GM23338 (cell line): ENCODE data around the gene TRAF3IP3. TPM values are rescaled to one million over a fixed set of nuclear protein-coding genes. Genes with fewer than 3 reads are reported as not detected.

Experiments
- ATAC-seq: fragments of 200-7000 bp; cut with Tn5 transposase; 3 replicates; pipeline ENCODE4 v1.9.1; 2020
- DNase-seq: peaks from one replicate; pipeline ENCODE4 v3.0.0-alpha.2; 2015; ENCODE audit warnings: low spot score
- H2AFZ ChIP-seq: fragments of 200-600 bp; sonication (generic); 2 replicates; pipeline ENCODE4 v1.8.0; 2016; ENCODE audit warnings: antibody characterized with exemption, mild to moderate bottlenecking, moderate library complexity
- H3F3A ChIP-seq: fragments of 200-600 bp; sonication (generic); replicated peaks from 2 replicates; pipeline ENCODE4 v1.8.0; 2017; ENCODE audit warnings: antibody characterized with exemption, mixed run types, low read depth
- H3K27ac ChIP-seq: fragments of 200-600 bp; sonication (generic); 2 replicates; pipeline ENCODE4 v1.6.1; 2016; ENCODE audit warnings: low read depth
- H3K27me3 ChIP-seq: fragments of 200-600 bp; sonication (generic); 2 replicates; pipeline ENCODE4 v1.8.0; 2016; ENCODE audit warnings: mild to moderate bottlenecking, mixed run types, moderate library complexity; ENCODE audit not compliant: insufficient read depth
- H3K36me3 ChIP-seq: fragments of 200-600 bp; sonication (generic); 2 replicates; pipeline ENCODE4 v1.8.0; 2016; ENCODE audit warnings: mild to moderate bottlenecking; ENCODE audit not compliant: insufficient read depth
- H3K4me1 ChIP-seq: fragments of 200-600 bp; sonication (generic); 2 replicates; pipeline ENCODE4 v1.8.0; 2016; ENCODE audit warnings: mild to moderate bottlenecking, moderate library complexity; ENCODE audit not compliant: insufficient read depth
- H3K4me2 ChIP-seq: fragments of 200-600 bp; sonication (generic); 2 replicates; pipeline ENCODE4 v1.7.1; 2017; ENCODE audit warnings: mixed run types
- H3K4me3 ChIP-seq: fragments of 200-600 bp; sonication (generic); 2 replicates; pipeline ENCODE4 v1.6.1; 2016; ENCODE audit warnings: mixed run types
- H3K79me2 ChIP-seq: fragments of 200-600 bp; sonication (generic); replicated peaks from 2 replicates; pipeline ENCODE4 v1.8.0; 2017; ENCODE audit warnings: mild to moderate bottlenecking; ENCODE audit not compliant: insufficient read depth
- H3K9me2 ChIP-seq: fragments of 200-600 bp; sonication (generic); 2 replicates; pipeline ENCODE4 v1.8.0; 2017; ENCODE audit not compliant: insufficient read depth
- H4K20me1 ChIP-seq: fragments of 200-600 bp; sonication (generic); replicated peaks from 2 replicates; pipeline ENCODE4 v1.8.0; 2017; ENCODE audit warnings: mild to moderate bottlenecking; ENCODE audit not compliant: insufficient read depth
- H3K27ac Mint-ChIP-seq: 2 replicates; pipeline ENCODE4 v1.8.0; 2020; ENCODE audit warnings: inconsistent platforms, mild to moderate bottlenecking, moderate library complexity, mixed read lengths
- H3K27me3 Mint-ChIP-seq: 3 replicates; pipeline ENCODE4 v1.8.0; 2022; ENCODE audit warnings: low read depth, mild to moderate bottlenecking, moderate library complexity, mixed read lengths, inconsistent platforms; ENCODE audit not compliant: insufficient read depth, poor library complexity
- H3K36me3 Mint-ChIP-seq: 3 replicates; pipeline ENCODE4 v1.8.0; 2021; ENCODE audit warnings: low read depth, mild to moderate bottlenecking, inconsistent platforms, moderate library complexity, mixed read lengths
- H3K4me1 Mint-ChIP-seq: 3 replicates; pipeline ENCODE4 v1.8.0; 2020; ENCODE audit warnings: mild to moderate bottlenecking, inconsistent platforms, mixed read lengths
- H3K4me3 Mint-ChIP-seq: 3 replicates; pipeline ENCODE4 v1.8.0; 2021; ENCODE audit warnings: moderate library complexity, mild to moderate bottlenecking, inconsistent platforms, mixed read lengths
- H3K9me3 Mint-ChIP-seq: 3 replicates; pipeline ENCODE4 v1.8.0; 2020; ENCODE audit warnings: moderate library complexity, mild to moderate bottlenecking, inconsistent platforms, mixed read lengths
- CREB1 ChIP-seq: fragments of 250-450 bp; sonication (Bioruptor Pico); IDR thresholded peaks from 2 replicates; pipeline ENCODE4 v1.5.0; 2020; ENCODE audit warnings: low read depth, mild to moderate bottlenecking, moderate library complexity
- ETS1 ChIP-seq: IDR thresholded peaks from 2 replicates; pipeline ENCODE4 v1.6.1; 2016; ENCODE audit warnings: antibody characterized with exemption
- EZH2 ChIP-seq: fragments of 200-600 bp; sonication (generic); IDR thresholded peaks from one replicate; pipeline ENCODE4 v1.8.0; 2017; ENCODE audit warnings: antibody characterized with exemption, mild to moderate bottlenecking, low read depth; ENCODE audit not compliant: unreplicated experiment
- EZH2phosphoT487 ChIP-seq: fragments of 200-600 bp; sonication (generic); IDR thresholded peaks from one replicate; pipeline ENCODE4 v1.8.1; 2018; ENCODE audit warnings: antibody characterized with exemption; ENCODE audit not compliant: unreplicated experiment
- POLR2AphosphoS5 ChIP-seq: IDR thresholded peaks from 2 replicates; pipeline ENCODE4 v1.6.1; 2016; ENCODE audit warnings: antibody characterized with exemption, low read depth
- STAT1 ChIP-seq: IDR thresholded peaks from one replicate; pipeline ENCODE4 v1.6.1; 2016; ENCODE audit warnings: antibody characterized with exemption; ENCODE audit not compliant: unreplicated experiment
- polyA plus RNA-seq: library from polyadenylated mRNA; unstranded; fragments of >200 nt; fragmentation: Nextera tagmentation; extraction: Ambion mirVana; gene quantifications from 2 replicates; pipeline ENCODE4 v1.2.1, GENCODE V29; 2016
- total RNA-seq: library from RNA; depleted of rRNA; stranded (reverse); fragments of >200 nt; shearing (Covaris generic); gene quantifications from 2 replicates; pipeline ENCODE4 v1.2.3, GENCODE V29; 2014
- TF ChIP-seq, protein P1 (sequence below), 2 experiments: fragments of 200-600 bp in 1 of 2; sonication (generic) in 1 of 2; conservative IDR thresholded peaks; 2 replicates each; pipeline versions ENCODE4 v1.5.1 to v1.6.1; 2016 to 2017; ENCODE audit warnings: antibody characterized with exemption in 2 of 2, low read depth in 2 of 2, mild to moderate bottlenecking in 2 of 2, moderate library complexity in 1 of 2
- TF ChIP-seq, protein P2 (sequence below): fragments of 250-450 bp; sonication (Bioruptor Pico); IDR thresholded peaks from 2 replicates; pipeline ENCODE4 v1.5.0; 2020; ENCODE audit warnings: mild to moderate bottlenecking, moderate library complexity

The TRAF3IP3 gene
- total and polyA plus RNA-seq, 2 experiments from 2014 or later = not detected

GRCh38 chr1:209816923-209817322 is 61.1 kb downstream of the TRAF3IP3 start:
- Histone ChIP-seq H3K27me3 (no peaks in the 10 kb centered on the region), H3K79me2 (no peaks in the 10 kb centered on the region), H3K4me1 (no peaks in the 10 kb centered on the region), H2AFZ (no peak overlapping the region), H3F3A (no peaks in the 10 kb centered on the region), H4K20me1 (no peaks in the 10 kb centered on the region), H3K9me2 (no peaks in the 10 kb centered on the region), H3K36me3 (no peaks in the 10 kb centered on the region), H3K4me2 (no peak overlapping the region), H3K4me3 (no peak overlapping the region), H3K27ac (no peak overlapping the region)
- H3K9me3 Mint-ChIP-seq = no peaks in the 10 kb centered on the region
- H3K36me3 Mint-ChIP-seq = no peaks in the 10 kb centered on the region
- peaks cover 10% of the 10 kb centered on the region for H3K27me3 Mint-ChIP-seq
- TF ChIP-seq STAT1 (no peak), POLR2AphosphoS5 (no peak), EZH2 (no peak), EZH2phosphoT487 (no peak), CREB1 (CRISPR knock-in tag) (no peak), ETS1 (no peak)
- TF ChIP-seq, protein P1, sequence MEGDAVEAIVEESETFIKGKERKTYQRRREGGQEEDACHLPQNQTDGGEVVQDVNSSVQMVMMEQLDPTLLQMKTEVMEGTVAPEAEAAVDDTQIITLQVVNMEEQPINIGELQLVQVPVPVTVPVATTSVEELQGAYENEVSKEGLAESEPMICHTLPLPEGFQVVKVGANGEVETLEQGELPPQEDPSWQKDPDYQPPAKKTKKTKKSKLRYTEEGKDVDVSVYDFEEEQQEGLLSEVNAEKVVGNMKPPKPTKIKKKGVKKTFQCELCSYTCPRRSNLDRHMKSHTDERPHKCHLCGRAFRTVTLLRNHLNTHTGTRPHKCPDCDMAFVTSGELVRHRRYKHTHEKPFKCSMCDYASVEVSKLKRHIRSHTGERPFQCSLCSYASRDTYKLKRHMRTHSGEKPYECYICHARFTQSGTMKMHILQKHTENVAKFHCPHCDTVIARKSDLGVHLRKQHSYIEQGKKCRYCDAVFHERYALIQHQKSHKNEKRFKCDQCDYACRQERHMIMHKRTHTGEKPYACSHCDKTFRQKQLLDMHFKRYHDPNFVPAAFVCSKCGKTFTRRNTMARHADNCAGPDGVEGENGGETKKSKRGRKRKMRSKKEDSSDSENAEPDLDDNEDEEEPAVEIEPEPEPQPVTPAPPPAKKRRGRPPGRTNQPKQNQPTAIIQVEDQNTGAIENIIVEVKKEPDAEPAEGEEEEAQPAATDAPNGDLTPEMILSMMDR (conservative IDR thresholded peaks at IDR 0.05; ENCODE audit: low read depth in 2 of 2) = no peak
- TF ChIP-seq, protein P2, sequence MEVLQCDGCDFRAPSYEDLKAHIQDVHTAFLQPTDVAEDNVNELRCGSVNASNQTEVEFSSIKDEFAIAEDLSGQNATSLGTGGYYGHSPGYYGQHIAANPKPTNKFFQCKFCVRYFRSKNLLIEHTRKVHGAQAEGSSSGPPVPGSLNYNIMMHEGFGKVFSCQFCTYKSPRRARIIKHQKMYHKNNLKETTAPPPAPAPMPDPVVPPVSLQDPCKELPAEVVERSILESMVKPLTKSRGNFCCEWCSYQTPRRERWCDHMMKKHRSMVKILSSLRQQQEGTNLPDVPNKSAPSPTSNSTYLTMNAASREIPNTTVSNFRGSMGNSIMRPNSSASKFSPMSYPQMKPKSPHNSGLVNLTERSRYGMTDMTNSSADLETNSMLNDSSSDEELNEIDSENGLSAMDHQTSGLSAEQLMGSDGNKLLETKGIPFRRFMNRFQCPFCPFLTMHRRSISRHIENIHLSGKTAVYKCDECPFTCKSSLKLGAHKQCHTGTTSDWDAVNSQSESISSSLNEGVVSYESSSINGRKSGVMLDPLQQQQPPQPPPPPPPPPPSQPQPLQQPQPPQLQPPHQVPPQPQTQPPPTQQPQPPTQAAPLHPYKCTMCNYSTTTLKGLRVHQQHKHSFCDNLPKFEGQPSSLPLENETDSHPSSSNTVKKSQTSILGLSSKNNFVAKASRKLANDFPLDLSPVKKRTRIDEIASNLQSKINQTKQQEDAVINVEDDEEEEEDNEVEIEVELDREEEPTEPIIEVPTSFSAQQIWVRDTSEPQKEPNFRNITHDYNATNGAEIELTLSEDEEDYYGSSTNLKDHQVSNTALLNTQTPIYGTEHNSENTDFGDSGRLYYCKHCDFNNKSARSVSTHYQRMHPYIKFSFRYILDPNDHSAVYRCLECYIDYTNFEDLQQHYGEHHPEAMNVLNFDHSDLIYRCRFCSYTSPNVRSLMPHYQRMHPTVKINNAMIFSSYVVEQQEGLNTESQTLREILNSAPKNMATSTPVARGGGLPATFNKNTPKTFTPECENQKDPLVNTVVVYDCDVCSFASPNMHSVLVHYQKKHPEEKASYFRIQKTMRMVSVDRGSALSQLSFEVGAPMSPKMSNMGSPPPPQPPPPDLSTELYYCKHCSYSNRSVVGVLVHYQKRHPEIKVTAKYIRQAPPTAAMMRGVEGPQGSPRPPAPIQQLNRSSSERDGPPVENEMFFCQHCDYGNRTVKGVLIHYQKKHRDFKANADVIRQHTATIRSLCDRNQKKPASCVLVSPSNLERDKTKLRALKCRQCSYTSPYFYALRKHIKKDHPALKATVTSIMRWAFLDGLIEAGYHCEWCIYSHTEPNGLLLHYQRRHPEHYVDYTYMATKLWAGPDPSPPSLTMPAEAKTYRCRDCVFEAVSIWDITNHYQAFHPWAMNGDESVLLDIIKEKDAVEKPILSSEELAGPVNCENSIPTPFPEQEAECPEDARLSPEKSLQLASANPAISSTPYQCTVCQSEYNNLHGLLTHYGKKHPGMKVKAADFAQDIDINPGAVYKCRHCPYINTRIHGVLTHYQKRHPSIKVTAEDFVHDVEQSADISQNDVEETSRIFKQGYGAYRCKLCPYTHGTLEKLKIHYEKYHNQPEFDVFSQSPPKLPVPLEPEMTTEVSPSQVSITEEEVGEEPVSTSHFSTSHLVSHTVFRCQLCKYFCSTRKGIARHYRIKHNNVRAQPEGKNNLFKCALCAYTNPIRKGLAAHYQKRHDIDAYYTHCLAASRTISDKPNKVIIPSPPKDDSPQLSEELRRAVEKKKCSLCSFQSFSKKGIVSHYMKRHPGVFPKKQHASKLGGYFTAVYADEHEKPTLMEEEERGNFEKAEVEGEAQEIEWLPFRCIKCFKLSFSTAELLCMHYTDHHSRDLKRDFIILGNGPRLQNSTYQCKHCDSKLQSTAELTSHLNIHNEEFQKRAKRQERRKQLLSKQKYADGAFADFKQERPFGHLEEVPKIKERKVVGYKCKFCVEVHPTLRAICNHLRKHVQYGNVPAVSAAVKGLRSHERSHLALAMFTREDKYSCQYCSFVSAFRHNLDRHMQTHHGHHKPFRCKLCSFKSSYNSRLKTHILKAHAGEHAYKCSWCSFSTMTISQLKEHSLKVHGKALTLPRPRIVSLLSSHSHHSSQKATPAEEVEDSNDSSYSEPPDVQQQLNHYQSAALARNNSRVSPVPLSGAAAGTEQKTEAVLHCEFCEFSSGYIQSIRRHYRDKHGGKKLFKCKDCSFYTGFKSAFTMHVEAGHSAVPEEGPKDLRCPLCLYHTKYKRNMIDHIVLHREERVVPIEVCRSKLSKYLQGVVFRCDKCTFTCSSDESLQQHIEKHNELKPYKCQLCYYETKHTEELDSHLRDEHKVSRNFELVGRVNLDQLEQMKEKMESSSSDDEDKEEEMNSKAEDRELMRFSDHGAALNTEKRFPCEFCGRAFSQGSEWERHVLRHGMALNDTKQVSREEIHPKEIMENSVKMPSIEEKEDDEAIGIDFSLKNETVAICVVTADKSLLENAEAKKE (CRISPR knock-in tag) = no peak
- no peak for ATAC-seq
- no peak for DNase-seq
- H3K27ac Mint-ChIP-seq = no peak overlapping the region
- no peak overlapping the region for H3K4me3 Mint-ChIP-seq
- peaks cover 7% of the 10 kb centered on the region; the same call in 2 of the 3 replicates for H3K4me1 Mint-ChIP-seq
